Glutamatergic neuron (in vitro differentiated cells): ENCODE results near the gene PPM1D. TPM values are rescaled to one million over a fixed set of nuclear protein-coding genes. Genes with fewer than 3 reads are reported as not detected.

Source experiments
- DNase-seq: peaks from one replicate; pipeline ENCODE4 v3.0.0; 2022
- H3K27ac Mint-ChIP-seq: one replicate; pipeline ENCODE4 v1.8.0; 2020; ENCODE audit warnings: mild to moderate bottlenecking, mixed read lengths, inconsistent platforms; ENCODE audit not compliant: unreplicated experiment
- H3K27me3 Mint-ChIP-seq: one replicate; pipeline ENCODE4 v1.8.0; 2020; ENCODE audit warnings: mild to moderate bottlenecking, moderate library complexity, mixed read lengths, inconsistent platforms; ENCODE audit not compliant: unreplicated experiment
- H3K36me3 Mint-ChIP-seq: one replicate; pipeline ENCODE4 v1.8.0; 2020; ENCODE audit warnings: mild to moderate bottlenecking, mixed read lengths, inconsistent platforms; ENCODE audit not compliant: unreplicated experiment
- H3K4me1 Mint-ChIP-seq: one replicate; pipeline ENCODE4 v1.8.0; 2020; ENCODE audit warnings: mild to moderate bottlenecking, low read depth, mixed read lengths, inconsistent platforms; ENCODE audit not compliant: unreplicated experiment
- H3K4me3 Mint-ChIP-seq: one replicate; pipeline ENCODE4 v1.8.0; 2020; ENCODE audit warnings: mild to moderate bottlenecking, mixed read lengths, inconsistent platforms; ENCODE audit not compliant: unreplicated experiment
- H3K9me3 Mint-ChIP-seq: one replicate; pipeline ENCODE4 v1.8.0; 2020; ENCODE audit warnings: mild to moderate bottlenecking, moderate library complexity, mixed read lengths, inconsistent platforms; ENCODE audit not compliant: unreplicated experiment
- total RNA-seq: library from RNA; stranded (reverse); fragmentation: NEBNext Ultra II Directional; extraction: Animal tissue kit (Norgen Biotek cat#: 25700); gene quantifications from one replicate; pipeline ENCODE4 v1.2.1, GENCODE V29; 2021; ENCODE audit not compliant: unreplicated experiment
- TF ChIP-seq, protein P1 (sequence below): fragments of 200-600 bp; sonication (generic); IDR thresholded peaks from one replicate; pipeline ENCODE4 v1.5.0; 2021; ENCODE audit not compliant: partially characterized antibody, unreplicated experiment

Gene PPM1D
- total RNA-seq, 1 donor from 2014 or later = 19.3 TPM

DNA sequence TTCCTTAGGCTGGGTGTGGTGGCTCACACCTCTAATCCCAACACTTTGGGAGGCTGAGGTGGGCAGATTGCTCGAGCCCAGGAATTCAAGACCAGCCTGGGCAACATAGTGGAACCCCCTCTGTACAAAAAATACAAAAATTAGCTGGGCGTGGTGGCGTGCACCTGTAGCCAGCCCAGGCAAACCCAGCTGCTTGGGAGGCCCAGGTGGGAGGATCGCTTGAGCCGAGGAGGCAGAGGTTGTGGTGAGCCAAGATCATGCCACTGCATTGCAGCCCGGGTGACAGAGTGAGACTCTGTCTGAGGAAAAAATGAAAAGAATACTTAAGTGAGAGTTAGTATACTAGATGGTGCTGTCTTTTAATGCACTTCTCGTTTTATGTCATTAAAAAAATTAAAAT, 15.1 kb downstream of the PPM1D start:
- Mint-ChIP-seq H3K36me3 (no peaks in the 10 kb centered on the region), H3K27ac (no peak overlapping the region), H3K27me3 (no peaks in the 10 kb centered on the region), H3K4me3 (no peak overlapping the region), H3K4me1 (peaks cover 7% of the 10 kb centered on the region), H3K9me3 (no peaks in the 10 kb centered on the region)
- TF ChIP-seq, protein P1, sequence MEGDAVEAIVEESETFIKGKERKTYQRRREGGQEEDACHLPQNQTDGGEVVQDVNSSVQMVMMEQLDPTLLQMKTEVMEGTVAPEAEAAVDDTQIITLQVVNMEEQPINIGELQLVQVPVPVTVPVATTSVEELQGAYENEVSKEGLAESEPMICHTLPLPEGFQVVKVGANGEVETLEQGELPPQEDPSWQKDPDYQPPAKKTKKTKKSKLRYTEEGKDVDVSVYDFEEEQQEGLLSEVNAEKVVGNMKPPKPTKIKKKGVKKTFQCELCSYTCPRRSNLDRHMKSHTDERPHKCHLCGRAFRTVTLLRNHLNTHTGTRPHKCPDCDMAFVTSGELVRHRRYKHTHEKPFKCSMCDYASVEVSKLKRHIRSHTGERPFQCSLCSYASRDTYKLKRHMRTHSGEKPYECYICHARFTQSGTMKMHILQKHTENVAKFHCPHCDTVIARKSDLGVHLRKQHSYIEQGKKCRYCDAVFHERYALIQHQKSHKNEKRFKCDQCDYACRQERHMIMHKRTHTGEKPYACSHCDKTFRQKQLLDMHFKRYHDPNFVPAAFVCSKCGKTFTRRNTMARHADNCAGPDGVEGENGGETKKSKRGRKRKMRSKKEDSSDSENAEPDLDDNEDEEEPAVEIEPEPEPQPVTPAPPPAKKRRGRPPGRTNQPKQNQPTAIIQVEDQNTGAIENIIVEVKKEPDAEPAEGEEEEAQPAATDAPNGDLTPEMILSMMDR = no peak
- DNase-seq = no peak

GRCh38 chr17:60615840-60616239, 15.8 kb downstream of the PPM1D start:
- Mint-ChIP-seq H3K36me3 (no peaks in the 10 kb centered on the region), H3K4me1 (peaks cover 7% of the 10 kb centered on the region)
- TF ChIP-seq, protein P1 = no peak

DNA sequence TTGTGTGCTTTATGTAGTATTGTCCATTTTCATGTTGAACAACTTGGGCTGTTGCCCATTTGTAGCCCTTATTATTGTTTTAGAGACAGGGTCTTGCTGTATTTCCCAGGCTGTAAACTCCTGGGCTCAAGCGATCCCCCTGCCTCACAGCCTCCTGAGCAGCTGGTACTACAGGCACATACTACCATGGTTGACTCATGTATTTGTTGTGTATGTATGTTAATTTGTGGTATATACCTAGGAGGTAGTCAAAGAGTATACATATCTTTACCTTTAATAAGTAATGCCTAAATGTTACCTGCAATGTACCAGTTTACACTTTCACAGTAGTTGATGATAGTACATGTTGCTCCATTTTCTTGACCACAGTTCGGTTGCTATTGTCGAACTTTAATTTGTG, 18.1 kb downstream of the PPM1D start:
- H3K9me3 Mint-ChIP-seq = no peaks in the 10 kb centered on the region
- H3K4me3 Mint-ChIP-seq = no peak overlapping the region
- TF ChIP-seq, protein P1 = no peak
- no peaks in the 10 kb centered on the region for H3K36me3 Mint-ChIP-seq
- H3K27ac Mint-ChIP-seq = no peak overlapping the region
- DNase-seq = no peak
- H3K27me3 Mint-ChIP-seq = no peaks in the 10 kb centered on the region
- H3K4me1 Mint-ChIP-seq = peaks cover 9% of the 10 kb centered on the region

More at GRCh38 chr17:60615840-60616239, 15.8 kb downstream of the PPM1D start:
- Mint-ChIP-seq H3K9me3 (no peaks in the 10 kb centered on the region), H3K4me3 (no peak overlapping the region), H3K27ac (no peak overlapping the region), H3K27me3 (no peaks in the 10 kb centered on the region)
- no peak for DNase-seq

GRCh38 chr17:60618854-60619526, 19.0 kb downstream of the PPM1D start:
- Mint-ChIP-seq H3K36me3 (no peaks in the 10 kb centered on the region), H3K4me1 (peaks cover 11% of the 10 kb centered on the region), H3K27me3 (no peaks in the 10 kb centered on the region), H3K27ac (no peak overlapping the region), H3K4me3 (no peak overlapping the region), H3K9me3 (no peaks in the 10 kb centered on the region)
- TF ChIP-seq, protein P1 = no peak
- no peak for DNase-seq

DNA sequence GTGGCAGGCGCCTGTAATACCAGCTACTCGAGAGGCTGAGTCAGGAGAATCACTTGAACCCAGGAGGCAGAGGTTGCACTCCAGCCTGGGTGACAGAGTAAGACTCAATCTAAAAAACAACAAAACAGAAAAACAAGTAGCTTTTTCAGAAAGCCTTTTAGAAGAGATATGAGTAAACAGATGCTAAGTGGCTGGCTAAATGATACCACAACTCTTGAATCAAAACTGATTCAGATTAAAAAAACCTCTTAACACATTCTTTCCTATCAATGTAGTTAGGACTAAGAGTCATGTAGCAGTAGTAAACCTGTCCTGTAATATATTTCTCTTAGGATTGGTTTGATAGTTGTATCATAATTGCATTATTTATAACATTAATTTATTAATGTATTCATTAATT, 23.0 kb downstream of the PPM1D start:
- Mint-ChIP-seq H3K27ac (no peak overlapping the region), H3K4me1 (peaks cover 8% of the 10 kb centered on the region), H3K27me3 (no peaks in the 10 kb centered on the region), H3K9me3 (no peaks in the 10 kb centered on the region), H3K36me3 (no peaks in the 10 kb centered on the region), H3K4me3 (no peak overlapping the region)
- TF ChIP-seq, protein P1 = no peak
- DNase-seq = no peak
